ENCODE measurements around the gene UBFD1. TPM values are rescaled to one million over a fixed set of nuclear protein-coding genes. Genes with fewer than 3 reads are reported as not detected.
"Not testable (repeated sequence)": the region's sequence is repeated elsewhere in the genome, so short reads cannot be mapped to it uniquely, and the experiment has no call there.

Gene UBFD1
- total RNA-seq, 3 donors from 2014 or later: 59.0 to 90.6 (median 65.2) TPM

- no peaks in the 10 kb centered on the region for H3K27me3 ChIP-seq
- H3K9me3 ChIP-seq: no peaks in the 10 kb centered on the region
- H3K27ac ChIP-seq: peak within 1 kb of the TSS; percentile 92 to 96
- no peak for TF ChIP-seq CTCF (IDR thresholded peaks at IDR 0.05)
- peak; percentile 73 to 93 (median 92) for TF ChIP-seq POLR2AphosphoS5 (IDR thresholded peaks at IDR 0.05)
- peak; percentile 60 for TF ChIP-seq POLR2A (IDR thresholded peaks at IDR 0.05)
- H3K36me3 ChIP-seq: no peaks in the 10 kb centered on the region
- intact Hi-C loops (cut with DNase I; ENCODE audit: low total_unique reads): no loop called here
- H3K4me3 ChIP-seq: peak within 1 kb of the TSS; percentile 87 to 97 (median 96)
- DNase-seq (ENCODE audit: low spot score in 2 of 2): peak; percentile 81 to 87
- H3K4me1 ChIP-seq: no peaks in the 10 kb centered on the region
Observed at GRCh38 chr16:23510164-23510914, 47.2 kb upstream of the UBFD1 start, which contains the start of gene GGA2. Gene GGA2, minus strand, starts transcription at chr16:23510494. Its CDS starts 83 bp downstream, at chr16:23510411.

- H3K9me3 ChIP-seq; H3K4me1 ChIP-seq; intact Hi-C loops (cut with DNase I; ENCODE audit: low total_unique reads); H3K36me3 ChIP-seq; H3K27me3 ChIP-seq; DNase-seq (ENCODE audit: low spot score in 2 of 2): not testable (repeated sequence)
- peak overlapping the region; percentile 87 to 97 (median 96) for H3K4me3 ChIP-seq
- peak overlapping the region; percentile 92 to 96 for H3K27ac ChIP-seq
Observed at GRCh38 chr16:23510915-23511270, 46.6 kb upstream of the UBFD1 start.

GRCh38 chr16:23511731-23512130 is 45.8 kb upstream of the UBFD1 start:
- Histone ChIP-seq H3K4me1 (no peaks in the 10 kb centered on the region), H3K9me3 (no peaks in the 10 kb centered on the region), H3K27ac (no peak overlapping the region), H3K27me3 (no peaks in the 10 kb centered on the region), H3K36me3 (no peaks in the 10 kb centered on the region), H3K4me3 (no peak overlapping the region)
- TF ChIP-seq CTCF (IDR thresholded peaks at IDR 0.05) (no peak), POLR2AphosphoS5 (IDR thresholded peaks at IDR 0.05) (no peak), POLR2A (IDR thresholded peaks at IDR 0.05) (no peak)
- intact Hi-C loops (cut with DNase I; ENCODE audit: low total_unique reads): no loop called here
- DNase-seq (ENCODE audit: low spot score in 2 of 2): no peak

GRCh38 chr16:23512168-23512695 is 45.3 kb upstream of the UBFD1 start:
- H3K27ac ChIP-seq: no peak overlapping the region
- no peak overlapping the region for H3K4me3 ChIP-seq
- H3K4me1 ChIP-seq: no peaks in the 10 kb centered on the region
- no peaks in the 10 kb centered on the region for H3K9me3 ChIP-seq
- intact Hi-C loops (cut with DNase I; ENCODE audit: low total_unique reads): no loop called here
- TF ChIP-seq CTCF (IDR thresholded peaks at IDR 0.05): no peak
- TF ChIP-seq POLR2AphosphoS5 (IDR thresholded peaks at IDR 0.05): no peak
- no peak for TF ChIP-seq POLR2A (IDR thresholded peaks at IDR 0.05)
- no peaks in the 10 kb centered on the region for H3K27me3 ChIP-seq
- DNase-seq (ENCODE audit: low spot score in 2 of 2): no peak
- no peaks in the 10 kb centered on the region for H3K36me3 ChIP-seq

GRCh38 chr16:23514381-23515152 is 43.0 kb upstream of the UBFD1 start:
- Histone ChIP-seq H3K4me3 (no peak overlapping the region), H3K27me3 (no peaks in the 10 kb centered on the region), H3K9me3 (no peaks in the 10 kb centered on the region), H3K36me3 (no peaks in the 10 kb centered on the region), H3K27ac (no peak overlapping the region), H3K4me1 (no peaks in the 10 kb centered on the region)
- no peak for DNase-seq (ENCODE audit: low spot score in 2 of 2)
- intact Hi-C loops (cut with DNase I; ENCODE audit: low total_unique reads): no loop called here
- TF ChIP-seq POLR2A (IDR thresholded peaks at IDR 0.05): no peak
- no peak for TF ChIP-seq POLR2AphosphoS5 (IDR thresholded peaks at IDR 0.05)
- no peak for TF ChIP-seq CTCF (IDR thresholded peaks at IDR 0.05)
